Effector CD8-positive, alpha-beta T cell (primary cell): Measurements from ENCODE around the gene PTPRCAP.
A peak's percentile ranks its signal among the peaks of the same experiment; 100 is the strongest.

Experiments used
- DNase-seq: peaks from one replicate; lab custom pipeline; 2025; lab: John Stamatoyannopoulos, UW

The PTPRCAP gene

DNA sequence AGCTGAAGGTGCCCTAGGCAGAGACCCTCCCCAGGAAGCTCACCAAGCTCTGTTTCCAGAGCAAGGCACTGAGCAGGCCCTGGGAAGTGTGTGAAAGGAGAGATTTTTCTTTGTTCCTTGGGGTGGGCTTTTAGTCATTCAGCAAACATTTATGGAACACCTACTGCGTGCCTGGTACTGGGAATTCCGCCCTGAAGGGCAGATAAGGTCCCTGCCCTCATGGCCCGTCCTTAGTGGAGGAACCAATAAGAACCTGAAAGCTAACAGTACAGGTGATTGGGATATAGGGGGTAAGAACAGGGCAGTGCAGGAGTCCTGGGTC, 27.7 kb upstream of the PTPRCAP start:
- no peak for DNase-seq

DNA sequence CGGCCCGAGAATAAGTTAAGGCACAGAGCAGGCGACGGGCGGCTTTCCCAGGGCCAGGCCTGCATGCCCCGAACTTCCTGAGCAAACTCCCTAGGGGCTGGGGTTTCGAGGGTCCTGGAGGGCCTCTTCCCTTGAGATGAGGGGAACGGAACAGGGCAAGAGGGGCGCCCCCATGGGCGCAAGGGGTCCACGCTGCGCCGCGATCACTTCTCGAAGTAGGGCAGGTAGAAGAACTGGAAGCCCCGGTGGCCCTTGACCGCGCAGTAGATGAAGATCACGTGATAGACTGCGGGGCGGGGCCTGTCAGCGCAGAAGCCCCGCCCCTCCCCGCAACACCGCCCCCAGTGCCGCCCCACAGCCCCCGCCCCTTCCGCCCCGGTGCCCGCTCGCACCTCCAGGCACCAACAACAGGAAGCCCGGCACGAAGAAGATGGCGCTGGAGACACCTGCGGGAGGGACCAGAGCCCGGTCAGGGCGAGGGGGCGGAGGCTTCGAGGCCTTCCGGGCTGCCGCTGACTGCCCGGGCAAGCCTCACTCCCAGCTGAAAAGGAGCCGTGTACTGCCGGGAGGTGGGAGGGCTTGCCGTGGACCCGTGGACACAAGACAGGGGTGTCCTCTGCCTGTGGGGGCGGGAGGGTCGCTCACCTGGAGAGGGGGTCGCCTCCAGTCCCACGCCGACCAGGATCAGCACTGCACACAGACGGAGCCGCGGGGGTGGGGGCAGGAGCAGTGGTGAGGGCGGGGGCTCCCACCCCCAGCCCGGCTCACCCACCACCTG, 27.1 kb upstream of the PTPRCAP start:
- DNase-seq = peak; percentile 84

DNA sequence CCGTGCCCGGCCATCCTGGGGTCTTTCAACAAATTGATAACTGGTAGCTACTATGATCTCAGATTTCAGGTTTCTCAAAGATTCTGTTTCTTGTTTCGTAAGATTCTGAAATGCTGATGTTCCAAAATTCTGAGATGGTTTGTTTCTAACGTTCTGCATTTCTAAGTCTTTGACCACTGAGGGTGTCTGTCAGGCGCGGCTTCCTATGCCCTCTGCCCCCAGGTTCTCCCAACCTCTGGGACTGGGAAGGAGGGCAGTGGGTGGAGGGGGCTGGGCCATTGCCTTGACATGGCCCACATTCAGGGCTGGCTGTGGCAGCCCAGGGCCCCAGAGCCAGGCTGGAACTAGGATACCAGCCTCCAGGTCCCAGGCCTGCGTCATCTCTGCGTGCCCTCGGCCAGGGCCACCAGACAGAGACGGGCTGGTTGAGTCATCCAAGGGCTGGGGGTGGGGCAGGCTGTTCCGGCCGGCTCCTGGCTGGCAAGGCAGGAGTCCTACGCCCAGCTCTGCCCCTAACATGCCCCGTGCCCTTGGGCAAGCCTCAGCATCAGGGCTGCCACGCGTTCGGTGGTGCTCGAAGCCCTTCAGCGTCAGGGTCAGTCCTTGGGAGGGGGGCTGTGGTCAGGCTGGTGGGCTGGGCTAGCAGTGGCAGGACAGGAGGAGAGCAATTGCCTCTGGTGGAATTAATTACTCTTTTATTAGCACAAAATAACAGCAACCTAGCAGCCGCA, 26.4 kb upstream of the PTPRCAP start:
- no peak for DNase-seq

DNA sequence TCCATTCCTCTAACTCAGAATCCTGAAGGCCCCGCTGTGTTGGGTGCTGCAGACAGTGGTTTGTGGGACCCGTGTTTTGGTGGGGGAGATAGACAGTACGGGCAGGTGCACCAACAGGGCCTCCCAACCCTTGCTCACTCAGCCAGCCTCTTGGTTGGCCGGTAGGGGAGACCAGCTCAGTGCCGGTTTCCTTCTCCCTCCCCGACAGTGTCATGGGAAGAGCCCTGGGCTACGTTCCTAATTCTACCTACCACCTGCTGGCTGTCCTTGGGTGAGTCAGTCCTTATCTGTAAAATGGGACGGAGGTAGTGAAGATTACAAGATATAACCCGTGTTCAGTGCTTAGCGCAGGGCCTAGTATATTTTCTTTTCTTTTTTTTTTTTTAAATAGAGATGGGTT, 25.7 kb upstream of the PTPRCAP start:
- DNase-seq = no peak

DNA sequence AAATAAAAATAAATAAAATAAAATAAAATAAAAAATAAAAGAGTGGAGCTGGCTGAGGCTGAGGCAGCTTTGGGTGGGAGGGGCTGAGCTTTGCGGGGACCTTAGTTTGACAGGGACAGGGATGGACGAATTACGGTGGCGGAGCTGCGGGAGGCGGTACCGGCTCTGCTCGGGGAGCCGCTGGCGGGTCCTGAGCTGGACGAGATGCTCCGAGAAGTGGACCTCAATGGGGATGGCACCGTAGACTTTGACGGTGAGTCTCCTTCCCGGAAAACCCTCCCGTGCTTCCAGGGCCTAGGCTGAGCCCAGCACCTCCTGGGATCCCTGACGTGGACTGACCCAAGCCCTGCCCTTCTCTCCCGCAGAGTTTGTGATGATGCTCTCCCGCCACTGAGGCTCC, 20.8 kb upstream of the PTPRCAP start:
- no peak for DNase-seq

DNA sequence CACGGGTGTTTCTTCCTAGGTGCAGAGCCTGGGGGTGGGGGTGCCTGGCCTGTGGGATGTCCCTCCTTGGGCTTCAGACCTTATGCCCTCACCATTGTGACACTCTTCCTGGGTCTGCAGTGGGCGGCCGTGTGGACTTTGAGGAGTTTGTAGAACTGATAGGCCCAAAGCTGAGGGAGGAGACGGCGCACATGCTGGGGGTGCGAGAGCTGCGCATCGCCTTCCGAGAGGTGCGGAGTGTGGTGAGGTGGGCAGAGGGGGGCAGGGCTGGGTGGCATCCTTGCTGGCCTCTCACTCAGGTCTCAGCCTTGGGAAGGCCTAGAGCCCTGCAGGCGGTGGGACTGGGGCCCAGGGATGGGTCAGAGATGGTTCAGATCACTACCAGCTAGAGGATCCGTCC, 20.0 kb upstream of the PTPRCAP start:
- no peak for DNase-seq

DNA sequence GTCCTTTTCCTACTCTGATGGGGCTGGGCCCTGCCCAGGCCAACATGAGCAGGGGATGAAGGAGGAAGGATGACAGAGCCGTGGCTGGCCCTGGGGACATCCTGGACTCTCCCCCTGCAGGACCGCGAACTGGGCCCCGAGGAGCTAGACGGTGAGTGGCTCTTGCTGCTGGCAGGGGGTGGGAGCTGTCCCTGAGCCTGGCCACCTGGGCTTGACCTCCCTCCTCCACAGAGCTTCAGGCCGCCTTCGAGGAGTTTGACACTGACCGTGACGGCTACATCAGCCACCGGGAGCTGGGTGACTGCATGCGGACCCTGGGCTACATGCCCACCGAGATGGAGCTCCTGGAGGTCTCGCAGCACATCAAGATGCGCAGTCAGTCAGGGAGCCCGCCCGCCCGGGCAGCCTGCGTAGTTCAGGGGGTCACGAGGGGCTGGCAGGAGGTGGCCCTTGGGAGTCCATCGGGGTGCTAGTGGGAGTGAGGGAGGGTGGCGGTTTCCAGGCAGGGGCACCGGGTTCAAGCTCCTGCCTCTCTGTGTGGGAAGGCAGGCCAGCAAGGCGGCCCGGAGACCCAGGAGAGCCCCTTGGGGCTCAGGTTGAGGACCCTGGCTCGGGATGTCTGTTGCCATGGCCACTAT, 18.7 kb upstream of the PTPRCAP start:
- DNase-seq = no peak

DNA sequence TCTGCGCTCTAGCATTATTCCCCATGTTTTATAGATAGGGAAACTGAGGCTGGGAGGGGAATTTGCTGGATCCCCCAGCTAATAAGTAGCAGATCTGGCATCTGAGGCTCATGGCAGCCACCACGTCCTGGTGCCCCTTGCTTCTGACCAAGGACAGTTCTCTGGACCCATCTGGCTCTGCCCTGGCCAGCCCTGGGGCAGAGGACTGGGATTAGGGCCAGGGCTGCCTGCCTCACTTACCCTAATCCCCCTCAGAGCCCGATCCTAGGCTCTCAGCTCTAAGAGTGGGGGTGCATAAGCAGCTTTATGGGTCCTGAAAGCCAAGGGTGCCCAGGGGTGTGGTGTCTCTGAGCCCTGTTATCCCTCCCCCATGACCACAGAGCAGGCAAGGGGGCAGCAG, 17.6 kb upstream of the PTPRCAP start, which contains the start of gene CABP4:
Gene CABP4, plus strand, starts transcription at position 301 of the 400 bp plus-strand sequence. Its CDS starts 70 bp downstream, at position 371.
- DNase-seq = no peak

DNA sequence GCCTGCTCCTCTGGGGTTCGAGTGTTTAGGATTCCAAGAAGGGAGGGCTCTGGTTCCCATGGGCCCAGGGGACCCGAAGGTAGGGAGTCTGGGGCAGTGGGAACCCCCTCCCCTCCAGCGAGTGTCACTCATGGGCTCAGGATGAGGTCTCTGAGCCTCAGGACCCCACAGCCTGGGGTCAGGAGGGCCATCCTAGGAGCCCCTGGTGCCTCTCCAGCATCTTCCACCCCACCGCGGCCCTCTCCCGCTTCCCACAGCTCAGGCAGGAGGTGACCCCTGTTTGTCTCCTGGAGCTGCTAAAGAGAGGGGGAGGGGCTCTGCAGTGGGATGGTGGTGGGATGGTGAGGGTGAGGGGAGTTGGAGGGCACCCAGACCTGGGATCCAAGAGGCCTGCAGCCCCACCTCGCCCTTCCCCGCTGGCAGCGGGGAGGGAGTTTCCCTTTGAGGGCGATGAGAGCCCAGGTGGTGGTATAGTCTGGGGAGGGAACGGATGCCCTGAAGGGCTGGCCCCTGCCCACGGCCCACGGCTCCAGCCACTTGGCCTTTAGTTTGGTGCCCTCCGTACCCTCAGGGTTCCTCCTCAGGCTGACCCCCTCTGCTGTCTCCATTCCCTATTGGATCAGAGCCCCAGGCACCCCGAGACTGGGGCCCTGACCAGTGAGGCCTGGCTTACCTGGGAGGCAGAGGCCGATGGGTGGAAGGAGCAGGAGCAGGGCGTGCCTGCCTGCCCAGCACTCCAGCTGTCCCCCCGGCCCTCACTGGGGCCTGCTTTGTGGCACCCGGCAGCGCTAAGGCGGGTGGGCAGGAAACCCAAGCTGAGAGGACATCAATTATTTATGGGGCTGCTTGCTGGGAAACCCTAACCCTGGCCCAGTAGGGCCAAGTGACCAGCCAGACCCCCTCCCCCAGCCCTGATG, 16.6 kb upstream of the PTPRCAP start:
- DNase-seq = no peak

DNA sequence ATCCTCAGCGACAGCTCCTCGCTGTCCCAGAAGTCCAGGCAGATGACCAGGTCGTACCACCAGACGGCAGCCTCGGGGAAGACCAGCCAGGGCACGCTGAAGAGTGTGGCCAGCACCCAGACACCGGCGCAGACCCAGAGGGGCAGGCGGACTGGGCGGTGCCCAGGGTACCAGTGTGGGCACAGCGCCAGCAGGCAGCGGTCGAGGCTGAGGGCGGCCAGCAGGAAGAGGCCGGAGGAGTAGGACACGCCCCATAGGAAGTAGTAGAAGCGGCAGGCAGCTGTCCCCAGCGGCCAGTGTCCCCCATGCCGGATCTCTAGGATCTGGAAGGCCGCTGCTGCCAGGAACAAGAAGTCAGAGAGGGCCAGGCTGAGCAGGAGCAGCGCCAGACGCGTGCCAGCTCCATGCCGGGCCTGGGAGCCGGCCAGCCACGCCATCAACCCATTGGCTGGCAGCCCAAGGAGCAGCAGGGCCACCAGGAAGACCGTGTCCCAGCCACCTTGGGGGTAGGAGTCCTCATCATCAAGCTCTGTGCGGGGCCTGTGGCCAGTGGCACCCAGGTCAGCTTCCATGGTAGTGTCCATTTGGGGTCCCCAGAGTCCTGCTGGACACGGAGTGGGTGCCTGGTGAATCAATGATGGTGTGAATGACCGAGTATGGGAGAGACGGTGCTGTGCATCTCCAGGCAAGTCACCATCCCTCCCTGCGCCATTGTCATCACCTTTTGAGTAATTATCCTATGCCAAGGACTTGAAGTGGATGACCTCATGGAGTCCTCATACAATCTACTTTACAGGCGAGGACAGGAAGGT, 14.9 kb upstream of the PTPRCAP start, which contains the start of gene GPR152:
Gene GPR152, minus strand, starts transcription at position 589 of the 812 bp plus-strand sequence. Its CDS starts 5 bp downstream, at position 584.
- no peak for DNase-seq

DNA sequence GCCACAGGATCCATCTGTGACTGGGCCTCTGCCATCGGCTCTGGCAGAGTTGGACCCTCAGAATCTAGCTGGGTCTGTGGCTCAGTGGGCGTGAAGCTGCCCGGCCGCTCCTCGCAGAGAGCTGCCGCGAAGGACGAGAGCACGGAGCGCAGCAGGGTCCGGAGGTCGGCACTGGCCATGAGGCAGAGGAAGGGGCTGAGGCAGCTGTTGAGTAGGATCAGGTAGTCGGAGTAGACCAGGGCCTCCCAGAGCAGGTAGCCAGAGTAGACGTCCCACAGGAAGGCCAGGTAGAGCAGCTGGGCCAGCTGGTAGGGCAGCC, 14.1 kb upstream of the PTPRCAP start:
- DNase-seq = no peak

DNA sequence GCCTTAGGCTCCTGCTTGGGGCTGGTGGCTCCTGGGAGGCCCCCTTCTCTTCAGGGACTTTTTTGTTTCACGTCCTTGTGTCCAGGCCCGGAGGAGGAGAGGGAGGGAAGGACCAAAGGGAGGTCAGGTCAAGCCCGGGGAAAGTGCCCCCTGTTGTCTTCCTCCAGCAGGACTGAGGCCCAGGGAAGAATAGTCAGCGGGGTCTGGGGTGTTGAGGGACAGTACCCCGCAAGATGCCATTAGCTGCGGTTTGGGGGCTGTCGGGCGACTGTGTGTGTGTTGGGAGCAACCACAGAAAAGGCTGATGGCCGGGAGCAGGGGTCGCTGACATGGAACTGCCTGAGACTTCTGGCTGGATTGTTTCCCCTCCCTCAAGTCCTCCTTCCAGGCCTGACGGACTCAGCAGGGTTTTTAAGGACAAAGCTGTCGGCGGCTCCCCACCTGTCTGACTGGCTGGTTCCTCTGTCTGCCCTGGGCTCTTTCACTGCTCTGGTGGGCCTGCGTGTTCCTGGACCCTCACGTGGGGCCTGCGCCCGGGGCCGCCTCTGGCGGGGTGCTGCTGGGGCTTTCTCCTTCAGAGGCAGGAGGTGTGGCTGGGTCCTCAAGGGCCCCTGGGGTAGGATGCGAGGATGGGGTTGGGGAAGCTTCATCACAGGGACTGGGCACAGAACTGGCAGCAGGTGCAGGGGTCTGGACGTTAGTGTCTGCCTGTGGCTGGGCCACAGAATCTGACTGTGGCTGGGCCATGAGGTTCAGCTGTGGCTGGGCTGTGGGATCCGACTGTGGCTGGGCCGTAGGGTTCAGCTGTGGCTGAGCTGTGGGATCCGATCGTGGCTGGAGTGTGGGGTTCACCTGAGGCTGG, 13.5 kb upstream of the PTPRCAP start:
- no peak for DNase-seq

DNA sequence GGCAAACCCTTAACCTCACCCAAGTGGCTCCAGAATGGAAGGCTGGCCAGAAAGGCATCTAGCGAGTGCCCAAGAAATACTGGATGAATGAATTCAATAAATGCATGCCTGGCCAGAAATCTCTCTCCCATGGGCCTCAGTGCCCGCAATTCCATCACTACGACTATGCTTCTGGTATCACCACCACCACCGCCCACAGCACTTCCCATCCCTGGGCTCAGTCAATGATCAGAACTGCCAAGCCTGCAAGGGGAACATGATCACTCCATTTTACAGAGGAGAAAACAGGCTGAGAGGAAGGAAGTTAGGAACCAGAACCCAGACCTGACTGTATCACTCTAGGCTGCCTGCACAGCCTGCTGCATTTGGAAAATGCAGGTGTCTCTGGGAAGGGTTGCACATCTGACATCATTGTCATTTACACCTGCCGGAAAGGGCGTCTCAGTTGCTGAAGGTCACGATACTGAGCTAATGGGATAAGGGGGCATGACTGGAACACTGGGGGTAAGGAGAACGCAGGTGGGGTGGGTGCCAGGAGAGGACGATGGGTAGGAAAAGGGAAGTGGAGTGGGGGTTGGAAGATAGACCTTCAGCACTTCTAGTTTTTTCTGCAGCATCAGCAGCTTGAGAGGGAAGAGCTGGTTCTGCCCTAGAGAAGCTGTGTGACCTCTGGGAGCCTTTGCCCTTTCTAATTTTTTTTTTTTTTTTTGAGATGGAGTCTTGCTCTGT, 11.8 kb upstream of the PTPRCAP start:
- DNase-seq = no peak

DNA sequence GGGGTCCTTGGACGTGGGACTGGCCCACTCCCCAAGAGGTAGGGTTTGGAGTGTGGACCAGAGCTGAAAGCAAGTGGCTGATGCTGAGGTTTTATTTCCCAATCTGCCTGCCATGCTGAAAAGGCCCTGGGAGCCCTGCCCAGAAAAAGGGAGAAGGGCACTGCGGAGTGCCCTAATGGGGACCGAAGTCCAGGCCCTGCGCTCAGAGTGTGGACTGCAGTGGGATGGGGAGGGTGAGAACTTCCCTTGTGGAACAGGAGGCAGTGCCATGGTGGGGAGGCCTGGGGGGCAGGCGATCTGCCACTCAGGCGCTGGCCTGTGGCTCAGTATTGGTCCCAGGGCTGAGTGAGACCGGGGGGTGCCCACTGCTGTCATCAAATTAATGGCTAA, 10.7 kb upstream of the PTPRCAP start:
- DNase-seq = no peak

DNA sequence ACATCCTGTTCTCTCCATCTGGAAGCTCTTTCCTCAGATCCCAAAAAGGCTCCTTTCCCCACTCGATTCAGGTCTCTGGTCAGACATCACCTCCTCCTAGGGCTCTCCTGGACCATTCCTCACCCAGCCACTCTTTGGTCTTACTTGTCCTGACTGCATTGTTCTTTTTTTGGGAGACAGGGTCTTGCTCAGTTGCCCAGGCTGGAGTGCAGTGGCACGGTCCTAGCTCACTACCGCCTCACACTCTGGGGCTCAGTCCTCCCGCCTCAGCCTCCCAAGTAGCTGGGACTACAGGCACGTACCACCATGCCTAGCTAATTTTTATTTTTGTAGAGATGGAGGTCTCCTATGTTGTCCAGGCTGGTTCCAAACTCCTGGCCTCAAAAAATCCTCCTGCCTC, 8.0 kb upstream of the PTPRCAP start:
- DNase-seq = no peak

DNA sequence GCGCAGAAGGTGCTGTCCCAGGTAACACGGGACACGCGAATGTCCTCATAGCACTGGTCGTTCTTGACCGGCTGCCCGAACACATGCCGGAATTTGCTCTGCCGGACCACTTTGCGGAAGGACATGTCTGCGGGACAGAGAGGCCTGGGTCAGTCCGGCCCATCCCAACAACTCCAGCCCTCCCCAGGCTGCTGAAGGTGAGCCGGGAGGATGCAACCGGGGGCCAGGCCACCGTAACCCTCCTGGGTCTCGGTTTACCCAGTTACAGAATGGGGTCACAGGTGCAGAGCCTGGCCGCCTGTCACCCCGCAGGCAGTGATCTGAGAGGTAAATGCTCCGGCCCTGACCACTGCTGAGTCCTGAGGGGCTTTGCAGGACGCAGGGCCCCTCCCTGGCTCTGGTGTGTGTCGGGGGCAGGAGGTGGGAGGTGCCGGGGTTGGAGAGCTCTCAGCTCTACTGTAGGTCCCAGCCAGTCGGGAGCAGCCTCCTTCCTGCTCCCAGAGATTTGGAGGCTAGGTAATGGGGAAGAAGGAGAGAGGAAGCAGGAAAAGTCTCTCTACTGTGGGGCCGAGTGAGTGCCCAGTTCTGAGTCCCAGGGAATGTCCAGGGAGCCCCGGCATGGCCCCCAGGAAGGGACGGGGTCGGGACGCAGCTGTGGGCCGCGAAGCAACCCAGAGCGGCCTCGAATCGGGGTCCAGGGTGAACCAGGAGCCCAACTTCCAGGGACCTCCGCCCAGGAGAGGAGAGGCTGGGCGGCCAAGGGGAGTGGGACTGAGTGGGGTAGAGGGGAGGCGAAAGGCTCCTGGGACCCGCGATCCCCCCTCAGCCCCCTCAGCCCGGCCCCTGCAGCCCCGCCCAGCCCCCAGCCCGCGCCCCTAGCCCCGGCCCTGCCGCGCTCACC, 5.3 kb upstream of the PTPRCAP start:
- no peak for DNase-seq

DNA sequence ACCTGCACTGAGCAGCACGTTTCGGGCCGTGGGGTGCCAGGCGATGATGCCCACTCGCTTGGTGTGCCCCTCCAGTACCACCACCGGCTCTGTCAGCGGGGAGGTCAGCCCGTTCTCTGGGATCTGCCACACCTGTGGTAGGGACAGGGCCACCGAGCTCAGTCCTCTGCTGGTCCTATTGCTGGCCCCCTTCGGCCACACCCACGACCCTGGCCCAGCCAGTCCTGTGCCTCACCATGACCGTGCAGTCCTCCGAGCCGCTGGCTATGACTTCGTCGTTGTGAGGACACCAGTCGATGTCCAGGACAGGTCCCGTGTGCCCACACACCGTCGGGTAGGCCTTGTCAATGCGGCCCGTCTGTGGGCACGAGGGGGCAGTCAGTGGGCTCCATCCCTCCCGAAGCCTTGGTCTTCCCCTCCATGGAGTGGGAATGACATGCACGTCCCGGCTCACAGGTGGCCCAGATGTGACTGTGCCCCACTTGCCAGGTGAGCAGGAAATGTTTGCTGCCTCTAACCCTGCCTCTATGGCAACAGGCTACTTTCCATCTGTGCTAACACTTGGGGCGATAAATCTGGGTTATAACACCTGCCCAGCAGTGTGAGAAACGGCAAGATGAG, 4.4 kb upstream of the PTPRCAP start:
- no peak for DNase-seq

DNA sequence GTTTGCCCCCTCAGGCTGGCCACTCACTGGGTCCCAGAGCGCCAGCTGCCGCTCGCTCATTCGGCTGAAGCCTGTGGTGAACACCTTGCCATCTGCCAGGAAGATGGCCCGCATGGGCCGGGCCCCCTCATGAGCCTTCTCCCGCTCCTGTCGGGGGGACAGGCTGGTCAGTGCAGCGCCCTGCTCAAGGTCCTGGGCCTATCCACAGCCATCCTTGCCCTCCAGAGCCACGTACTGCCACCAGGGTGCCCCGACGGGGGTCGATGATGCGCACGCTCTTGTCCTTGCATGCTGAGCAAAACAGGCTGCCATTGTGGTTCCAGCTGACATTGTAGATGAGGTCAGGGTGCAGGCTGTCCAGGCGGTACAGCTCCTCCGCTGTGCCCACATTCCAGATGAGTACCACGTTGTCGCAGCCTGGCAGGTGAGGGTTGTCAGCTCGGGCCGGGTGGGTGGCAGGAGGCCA, 3.6 kb upstream of the PTPRCAP start:
- no peak for DNase-seq
